Osteocyte (in vitro differentiated cells): ENCODE results near the gene TBCD. TPM values are rescaled to one million over a fixed set of nuclear protein-coding genes. Genes with fewer than 3 reads are reported as not detected.
"Not testable (repeated sequence)": the region's sequence is repeated elsewhere in the genome, so short reads cannot be mapped to it uniquely, and the experiment has no call there.

ENCODE experiments used
- DNase-seq: peaks from one replicate; pipeline ENCODE4 v3.0.0; 2021; ENCODE audit warnings: mixed read lengths; ENCODE audit not compliant: unreplicated experiment; ENCODE audit errors: extremely low spot score
- H3K27ac Mint-ChIP-seq: one replicate; pipeline ENCODE4 v1.8.0; 2021; ENCODE audit warnings: mild to moderate bottlenecking, mixed read lengths; ENCODE audit not compliant: unreplicated experiment
- H3K27me3 Mint-ChIP-seq: one replicate; pipeline ENCODE4 v1.8.0; 2021; ENCODE audit warnings: mixed read lengths; ENCODE audit not compliant: unreplicated experiment
- H3K36me3 Mint-ChIP-seq: one replicate; pipeline ENCODE4 v1.8.0; 2021; ENCODE audit warnings: mixed read lengths; ENCODE audit not compliant: unreplicated experiment
- H3K4me1 Mint-ChIP-seq: one replicate; pipeline ENCODE4 v1.8.0; 2021; ENCODE audit warnings: mixed read lengths; ENCODE audit not compliant: unreplicated experiment
- H3K4me3 Mint-ChIP-seq: one replicate; pipeline ENCODE4 v1.8.0; 2021; ENCODE audit warnings: mild to moderate bottlenecking, moderate library complexity, mixed read lengths; ENCODE audit not compliant: unreplicated experiment
- H3K9me3 Mint-ChIP-seq: one replicate; pipeline ENCODE4 v1.8.0; 2021; ENCODE audit warnings: mixed read lengths; ENCODE audit not compliant: unreplicated experiment
- CTCF ChIP-seq: fragments of 200-600 bp; sonication (generic); IDR thresholded peaks from 2 replicates; pipeline ENCODE4 v1.5.0; 2021; ENCODE audit warnings: antibody characterized with exemption, mild to moderate bottlenecking, moderate library complexity
- total RNA-seq: library from RNA; stranded (reverse); gene quantifications from 2 replicates; pipeline ENCODE4 v1.2.1, GENCODE V29; 2021

Gene TBCD
- total RNA-seq, 1 donor from 2014 or later = 74.0 TPM

- H3K9me3 Mint-ChIP-seq = peaks cover 12% of the 10 kb centered on the region
- DNase-seq = no peak
- no peak overlapping the region for H3K4me3 Mint-ChIP-seq
- no peaks in the 10 kb centered on the region for H3K27me3 Mint-ChIP-seq
- TF ChIP-seq CTCF = no peak
- peaks cover 37% of the 10 kb centered on the region for H3K36me3 Mint-ChIP-seq
- H3K27ac Mint-ChIP-seq = no peak overlapping the region
- peaks cover 3% of the 10 kb centered on the region for H3K4me1 Mint-ChIP-seq
These were observed 10.7 kb upstream of the TBCD start for GRCh38 chr17:82740906-82741759.

DNA sequence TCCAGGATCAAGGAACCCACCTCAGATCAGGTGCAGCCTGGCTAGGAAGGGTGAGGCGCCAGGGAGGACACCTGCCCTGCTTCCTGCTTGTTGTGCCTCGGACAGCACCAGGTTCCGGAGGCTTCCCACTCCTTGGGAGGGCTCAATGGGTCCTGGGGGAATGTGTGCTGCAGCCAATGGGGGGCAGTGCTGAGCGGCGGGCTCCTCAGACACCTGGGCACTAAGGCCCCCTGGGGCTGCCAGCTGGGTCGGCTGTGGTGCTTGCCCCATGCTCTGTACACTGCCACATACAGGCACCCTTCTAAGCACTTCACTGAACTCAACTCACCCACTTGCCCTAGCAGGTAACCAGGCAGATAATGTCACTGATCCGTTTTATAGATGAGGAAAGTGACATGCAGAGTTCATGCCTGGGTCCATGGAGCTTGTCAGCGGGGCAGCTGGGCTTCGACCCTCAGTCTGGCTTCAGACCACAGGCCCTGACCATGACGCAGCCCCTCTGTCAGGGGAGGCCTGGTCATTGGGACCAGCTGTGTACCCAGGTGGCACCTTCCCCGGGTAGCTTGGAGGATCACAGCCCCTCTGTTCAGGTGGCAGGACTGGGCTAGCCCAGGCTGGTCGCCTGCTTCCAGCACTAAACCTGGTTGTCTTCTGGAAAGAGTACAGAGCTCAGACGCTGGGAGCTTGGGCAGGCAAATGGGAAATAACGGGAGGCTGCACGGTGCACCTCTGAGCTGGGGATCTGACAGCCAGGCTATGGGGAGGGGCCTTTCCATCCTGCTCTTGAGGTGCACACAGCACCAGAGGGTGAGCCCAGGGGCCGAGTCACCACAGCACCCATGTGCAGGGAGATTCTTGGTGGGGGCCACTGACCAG lies 8.3 kb upstream of the TBCD start:
- Mint-ChIP-seq H3K36me3 (peaks cover 40% of the 10 kb centered on the region), H3K4me1 (no peaks in the 10 kb centered on the region), H3K9me3 (peaks cover 14% of the 10 kb centered on the region), H3K4me3 (no peak overlapping the region), H3K27me3 (no peaks in the 10 kb centered on the region), H3K27ac (no peak overlapping the region)
- DNase-seq = no peak
- no peak for TF ChIP-seq CTCF

GRCh38 chr17:82744736-82745135 lies 7.1 kb upstream of the TBCD start:
- H3K4me1 Mint-ChIP-seq, H3K27ac Mint-ChIP-seq, H3K4me3 Mint-ChIP-seq, DNase-seq, H3K27me3 Mint-ChIP-seq: not testable (repeated sequence)
- Mint-ChIP-seq H3K9me3 (peaks cover 14% of the 10 kb centered on the region), H3K36me3 (peaks cover 41% of the 10 kb centered on the region)

DNA sequence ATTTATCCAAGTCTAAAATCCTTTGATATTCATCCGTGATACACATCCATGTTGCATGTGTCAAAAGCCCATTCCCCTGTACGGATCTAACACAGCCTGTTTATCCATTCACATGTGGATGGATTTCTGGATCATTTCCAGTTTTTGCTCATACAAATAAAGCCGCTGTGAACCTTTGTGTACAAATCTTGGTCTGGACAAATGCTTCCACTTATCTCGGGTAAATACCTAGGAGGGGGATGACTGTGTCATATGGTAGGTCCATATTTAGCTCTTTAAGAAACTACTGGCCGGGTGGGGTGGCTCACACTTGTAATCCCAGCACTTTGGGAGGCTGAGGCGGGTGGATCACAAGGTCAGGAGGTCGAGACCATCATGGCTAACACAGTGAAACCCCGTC lies 6.3 kb upstream of the TBCD start:
- Mint-ChIP-seq H3K36me3 (peaks cover 33% of the 10 kb centered on the region), H3K4me1 (no peaks in the 10 kb centered on the region), H3K27ac (no peak overlapping the region), H3K4me3 (no peak overlapping the region), H3K27me3 (no peaks in the 10 kb centered on the region), H3K9me3 (peaks cover 13% of the 10 kb centered on the region)
- DNase-seq = no peak
- no peak for TF ChIP-seq CTCF

DNA sequence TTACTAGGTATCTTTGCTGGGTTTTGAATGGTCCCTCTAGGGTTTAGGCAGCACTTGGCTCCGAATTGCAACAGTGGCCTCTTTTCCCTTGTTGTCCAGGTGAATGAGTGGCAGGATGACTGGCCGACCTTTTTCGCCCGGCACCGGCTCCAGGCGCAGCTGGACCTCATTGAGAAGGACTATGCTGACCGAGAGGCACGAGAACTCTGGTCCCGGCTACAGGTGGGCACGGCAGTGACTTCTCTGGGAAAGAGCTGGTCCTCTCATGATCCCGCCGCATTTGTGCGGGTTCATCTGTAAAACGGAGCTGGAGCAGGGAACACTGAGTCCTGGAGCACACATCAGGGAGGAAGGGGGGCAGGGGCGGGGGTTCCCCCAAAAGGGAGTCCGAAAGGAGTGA lies 3.1 kb upstream of the TBCD start:
- TF ChIP-seq CTCF = no peak
- Mint-ChIP-seq H3K27me3 (no peaks in the 10 kb centered on the region), H3K9me3 (peaks cover 4% of the 10 kb centered on the region), H3K4me3 (no peak overlapping the region), H3K36me3 (peaks cover 10% of the 10 kb centered on the region), H3K27ac (no peak overlapping the region), H3K4me1 (peaks cover 11% of the 10 kb centered on the region)
- DNase-seq = no peak
